HUDEP-2 (cell line): ENCODE data around the gene COX6B1.
"Not testable (repeated sequence)": the region's sequence is repeated elsewhere in the genome, so short reads cannot be mapped to it uniquely, and the experiment has no call there.

ENCODE experiments used
- DNase-seq, 76 experiments: peaks; one replicate each; lab custom pipeline; 2025; ENCODE audit not compliant: unreplicated experiment in 76 of 76; lab: John Stamatoyannopoulos, UW

Gene COX6B1

DNA sequence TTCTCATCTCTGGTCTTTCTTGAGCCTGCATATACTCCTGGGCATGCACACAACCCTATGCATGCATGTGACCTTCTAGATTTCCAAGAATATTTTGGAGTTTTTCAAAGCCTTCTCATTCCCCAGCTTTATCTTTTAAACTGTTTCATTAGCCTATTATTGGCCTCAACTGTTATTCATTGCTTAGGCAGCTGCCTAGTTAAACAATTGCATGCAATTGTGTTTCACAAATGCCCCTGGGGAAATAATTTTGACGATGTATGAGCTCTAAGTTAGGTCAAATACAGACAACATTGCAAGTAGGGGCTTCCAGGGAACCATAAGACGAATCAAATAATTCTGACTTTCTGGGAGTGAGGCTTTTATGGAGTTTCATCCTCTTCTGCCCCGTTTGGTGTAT is 15.9 kb downstream of the COX6B1 start:
- no peak for DNase-seq

DNA sequence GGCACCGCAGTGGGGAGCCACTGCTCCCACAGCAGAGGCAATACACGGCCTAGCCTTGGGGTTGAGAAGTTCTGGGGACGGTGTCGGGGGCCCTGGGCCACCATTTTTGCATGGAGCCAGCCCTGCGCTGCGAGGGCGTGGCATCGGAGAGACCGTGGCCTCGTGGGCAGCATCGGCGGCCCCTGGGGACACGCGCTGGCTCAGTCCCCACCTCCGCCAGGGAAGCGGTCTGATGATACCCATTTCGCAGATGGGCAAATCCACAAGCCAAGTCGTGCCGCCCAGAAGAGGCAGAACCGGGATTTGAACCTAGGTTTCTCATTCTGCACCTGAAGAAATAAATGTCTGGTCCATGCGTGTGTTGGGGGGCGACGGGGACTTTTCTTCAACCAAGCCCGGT is 17.0 kb downstream of the COX6B1 start:
- no peak for DNase-seq

GRCh38 chr19:35665604-35666003 is 17.5 kb downstream of the COX6B1 start:
- no peak for DNase-seq

- DNase-seq: no peak
Observed at GRCh38 chr19:35666251-35666913, 18.3 kb downstream of the COX6B1 start, which contains the start of gene UPK1A. TSS of gene UPK1A (plus strand) at chr19:35666517. CDS start at chr19:35666813, 296 bp downstream.

DNA sequence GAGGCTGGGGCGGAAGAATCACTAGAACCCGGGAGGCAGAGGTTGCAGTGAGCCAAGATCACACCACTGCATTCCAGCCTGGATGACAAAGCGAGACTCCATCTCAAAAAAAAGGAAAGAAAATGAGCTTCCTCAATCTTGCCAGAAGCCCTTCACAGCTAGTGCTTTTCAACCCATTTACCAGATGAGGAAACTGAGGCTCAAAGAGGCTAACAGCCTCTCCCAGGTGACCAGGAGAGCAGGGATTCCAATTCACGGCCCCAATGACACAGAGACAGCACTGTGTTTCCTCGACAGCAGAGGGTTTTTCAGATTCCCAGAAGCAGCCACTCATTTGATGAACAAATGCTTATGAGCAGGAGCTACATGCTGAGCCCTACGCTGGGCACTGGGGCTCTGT is 21.4 kb downstream of the COX6B1 start:
- DNase-seq: no peak

GRCh38 chr19:35669974-35670373 is 21.9 kb downstream of the COX6B1 start:
- no peak for DNase-seq

DNA sequence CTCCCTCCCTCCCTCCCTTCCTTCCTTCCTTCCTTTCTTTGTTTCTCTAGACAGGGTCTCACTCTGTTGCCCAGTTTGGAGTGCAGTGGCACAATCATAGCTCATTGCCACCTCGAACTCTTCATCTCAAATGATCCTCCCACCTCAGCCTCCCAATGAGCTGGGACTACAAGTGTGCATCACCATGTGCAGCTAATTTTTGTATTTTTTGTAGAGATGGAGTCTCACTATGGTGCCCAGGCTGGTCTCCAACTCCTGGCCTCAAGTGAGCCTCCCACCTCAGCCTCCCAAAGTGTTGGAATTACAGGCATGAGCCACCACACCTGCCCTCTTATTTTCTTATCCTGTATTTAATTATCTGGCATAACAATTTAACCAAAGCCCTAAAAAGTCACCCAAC is 22.6 kb downstream of the COX6B1 start:
- no peak for DNase-seq

- DNase-seq: peak in 11 of 76 experiments; percentile 8 to 49 (median 31)
Observed at GRCh38 chr19:35671818-35672217, 23.7 kb downstream of the COX6B1 start.

DNA sequence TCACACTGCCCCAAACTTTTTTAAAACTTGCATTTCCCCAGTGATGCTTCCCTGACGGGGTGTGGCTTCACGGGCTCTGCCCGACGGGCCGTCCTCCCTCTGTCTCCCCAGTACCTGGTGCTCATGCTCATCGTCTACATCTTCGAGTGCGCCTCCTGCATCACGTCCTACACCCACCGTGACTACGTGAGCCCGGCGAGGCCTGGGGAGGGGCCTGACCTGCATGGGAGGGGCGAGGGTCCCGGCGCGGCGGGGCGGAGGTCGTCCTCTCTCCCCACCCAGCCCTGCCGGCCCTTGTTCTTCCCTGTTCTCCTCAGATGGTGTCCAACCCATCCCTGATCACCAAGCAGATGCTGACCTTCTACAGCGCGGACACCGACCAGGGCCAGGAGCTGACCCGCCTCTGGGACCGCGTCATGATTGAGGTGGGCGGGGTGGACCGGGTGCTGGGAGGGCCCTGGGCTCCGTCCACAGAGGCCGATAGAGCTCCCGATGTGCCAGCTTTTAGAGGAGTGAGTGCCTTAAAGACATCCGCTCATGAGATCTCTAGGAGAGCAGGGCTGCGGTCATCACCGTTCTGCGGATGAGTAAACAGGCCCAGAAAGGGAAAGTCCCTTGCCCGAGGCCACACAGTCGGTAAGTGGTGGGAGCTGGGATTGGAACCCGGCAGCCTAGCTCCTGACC is 25.1 kb downstream of the COX6B1 start:
- DNase-seq: peak in 14 of 76 experiments; percentile 6 to 34 (median 16)

DNA sequence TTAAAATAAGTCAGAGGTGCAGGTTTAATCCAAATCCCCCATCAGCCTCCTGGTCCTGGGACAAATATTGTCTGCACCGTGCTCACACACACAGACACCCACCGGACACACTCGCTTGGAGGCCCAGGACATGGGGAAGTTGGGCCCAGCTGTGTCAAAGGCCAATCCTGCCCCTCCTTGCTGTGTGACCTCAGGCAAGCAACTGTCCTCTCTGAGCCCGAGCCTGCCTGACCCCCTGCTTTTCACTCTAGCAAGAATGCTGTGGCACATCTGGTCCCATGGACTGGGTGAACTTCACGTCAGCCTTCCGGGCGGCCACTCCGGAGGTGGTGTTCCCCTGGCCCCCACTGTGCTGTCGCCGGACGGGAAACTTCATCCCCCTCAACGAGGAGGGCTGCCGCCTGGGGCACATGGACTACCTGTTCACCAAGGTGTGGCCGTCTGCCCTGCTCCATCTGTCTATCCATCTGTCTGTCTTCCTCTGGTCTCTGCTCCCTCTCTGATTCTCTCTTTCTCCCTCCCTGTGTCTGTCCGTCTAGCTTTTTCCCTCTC is 27.5 kb downstream of the COX6B1 start:
- no peak for DNase-seq

GRCh38 chr19:35689836-35690235 is 41.7 kb downstream of the COX6B1 start:
- DNase-seq: no peak

GRCh38 chr19:35691106-35691505 is 43.0 kb downstream of the COX6B1 start:
- DNase-seq: not testable (repeated sequence)

DNA sequence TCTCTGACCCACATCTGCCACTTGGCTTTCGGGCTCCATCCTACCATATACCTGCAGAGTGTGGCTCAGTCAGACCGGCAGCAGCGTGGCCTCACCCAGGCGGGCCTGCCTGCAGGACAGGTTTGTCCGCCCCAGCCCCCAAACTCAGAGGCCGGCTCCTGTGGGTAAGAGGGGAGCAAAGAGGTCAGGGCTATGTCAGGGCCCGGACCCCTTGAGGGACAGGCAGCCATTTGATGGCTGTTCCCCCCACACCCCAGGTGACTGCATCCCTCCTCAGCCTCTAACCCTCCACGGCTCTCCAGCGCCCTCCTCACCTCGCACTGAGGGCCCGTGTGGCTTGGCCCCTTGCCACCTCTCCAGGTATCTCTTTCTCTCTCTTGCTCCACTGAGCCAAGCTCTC is 43.9 kb downstream of the COX6B1 start:
- DNase-seq: no peak

- no peak for DNase-seq
Observed at GRCh38 chr19:35693422-35693821, 45.3 kb downstream of the COX6B1 start.

GRCh38 chr19:35693835-35694599 is 45.9 kb downstream of the COX6B1 start:
- peak in 73 of 76 experiments; percentile 46 to 95 (median 89) for DNase-seq

GRCh38 chr19:35695895-35696422 is 47.8 kb downstream of the COX6B1 start:
- no peak for DNase-seq

GRCh38 chr19:35696835-35697234 is 48.7 kb downstream of the COX6B1 start:
- DNase-seq: no peak

DNA sequence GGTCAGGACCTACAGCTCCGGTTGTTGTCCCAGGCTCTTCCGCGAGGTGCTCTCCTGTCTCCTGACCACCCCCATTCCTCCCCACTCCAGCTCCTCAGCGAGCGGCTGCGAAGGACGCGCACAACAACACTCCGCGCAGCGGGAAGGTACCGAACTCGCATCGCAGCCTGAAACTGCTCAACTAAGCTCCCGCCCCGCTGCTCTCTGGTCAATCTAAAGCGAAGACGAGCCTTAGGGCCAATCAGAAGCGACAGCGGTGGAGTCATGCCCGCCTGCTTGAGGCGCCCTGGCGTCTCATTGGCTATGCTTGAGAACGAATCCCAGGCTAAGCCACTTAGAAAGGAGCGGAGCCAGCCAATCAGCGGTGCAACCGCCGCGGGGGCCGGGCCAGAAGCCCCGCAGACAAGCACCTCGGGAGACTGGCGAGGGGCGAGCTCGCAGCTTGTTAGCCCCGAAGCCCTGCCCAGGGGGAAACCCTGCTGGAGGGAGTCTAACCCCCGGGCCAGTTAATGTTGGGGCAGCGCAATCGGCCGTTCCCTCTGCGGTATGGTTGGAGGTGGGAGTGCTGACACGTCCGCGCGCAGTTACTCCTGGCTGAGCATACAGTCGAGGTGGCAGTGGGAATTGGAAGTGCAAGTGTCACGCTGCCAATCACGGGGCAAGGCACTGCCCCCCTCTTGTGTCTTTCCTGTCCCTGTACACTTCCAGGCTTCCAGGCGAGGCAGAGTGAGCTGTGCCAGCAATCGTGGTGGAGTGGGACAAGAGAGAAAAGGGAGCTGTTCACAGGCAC is 54.3 kb downstream of the COX6B1 start:
- peak in 75 of 76 experiments; percentile 70 to 98 (median 94) for DNase-seq

- no peak for DNase-seq
Observed at GRCh38 chr19:35703343-35703742, 55.2 kb downstream of the COX6B1 start.

GRCh38 chr19:35704218-35704617 is 56.1 kb downstream of the COX6B1 start, which contains the start of gene ZBTB32:
TSS of gene ZBTB32 (plus strand) at chr19:35704558. CDS start at chr19:35714627, 10,069 bp downstream.
- DNase-seq: peak in 71 of 76 experiments; percentile 21 to 88 (median 67)
